CD8-positive, alpha-beta memory T cell (primary cell): ENCODE measurements around the gene NRM. TPM values are rescaled to one million over a fixed set of nuclear protein-coding genes. Genes with fewer than 3 reads are reported as not detected.
A peak's percentile ranks its signal among the peaks of the same experiment; 100 is the strongest.

Source experiments
- CTCF ChIA-PET: fragments of 350-600 bp; sonication (Branson Sonifier 250); formaldehyde crosslinking; loops from one replicate; lab custom pipeline; 2021; ENCODE audit warnings: antibody characterized with exemption; lab: Charles Lee
- POLR2A ChIA-PET: fragments of 350-600 bp; sonication (Branson Sonifier 250); formaldehyde crosslinking; loops from one replicate; lab custom pipeline; 2021; ENCODE audit warnings: antibody characterized with exemption; lab: Charles Lee
- DNase-seq, 5 donors: peaks; one replicate each; pipeline versions ENCODE4 v3.0.0 to v3.0.0-alpha.2; 2020 to 2022; ENCODE audit warnings: mixed read lengths in 1 of 5
- H3K27ac ChIP-seq: one replicate; pipeline ENCODE4 v1.7.0; 2013; ENCODE audit warnings: low read depth, mild to moderate bottlenecking, low read length, moderate library complexity
- H3K27me3 ChIP-seq: 2 replicates; pipeline ENCODE4 v1.7.0; 2013; ENCODE audit warnings: low read length, mild to moderate bottlenecking; ENCODE audit not compliant: insufficient read depth, poor library complexity, severe bottlenecking
- H3K36me3 ChIP-seq: 2 replicates; pipeline ENCODE4 v1.7.0; 2013; ENCODE audit warnings: mild to moderate bottlenecking, low read length, moderate library complexity; ENCODE audit not compliant: insufficient read depth
- H3K4me1 ChIP-seq: 2 replicates; pipeline ENCODE4 v1.7.0; 2013; ENCODE audit warnings: mild to moderate bottlenecking, low read length, moderate library complexity; ENCODE audit not compliant: insufficient read depth
- H3K4me3 ChIP-seq: 2 replicates; pipeline ENCODE4 v1.7.0; 2013; ENCODE audit warnings: mild to moderate bottlenecking, low read length
- H3K9me3 ChIP-seq: 2 replicates; pipeline ENCODE4 v1.7.0; 2013; ENCODE audit warnings: mild to moderate bottlenecking, low read length
- H3K27ac Mint-ChIP-seq, 8 donors: one replicate each; pipeline ENCODE4 v1.8.0; 2020 to 2021; ENCODE audit warnings: mixed read lengths in 8 of 8, mild to moderate bottlenecking in 6 of 8, inconsistent platforms in 3 of 8, moderate library complexity in 3 of 8
- H3K27me3 Mint-ChIP-seq, 2 donors: one replicate each; pipeline ENCODE4 v1.8.0; 2020 to 2021; ENCODE audit warnings: mixed read lengths in 2 of 2, mild to moderate bottlenecking in 1 of 2, moderate library complexity in 1 of 2
- H3K36me3 Mint-ChIP-seq, 3 donors: one replicate each; pipeline ENCODE4 v1.8.0; 2020 to 2021; ENCODE audit warnings: mixed read lengths in 3 of 3, inconsistent platforms in 1 of 3, mild to moderate bottlenecking in 1 of 3
- H3K4me1 Mint-ChIP-seq, 3 donors: one replicate each; pipeline ENCODE4 v1.8.0; 2020 to 2021; ENCODE audit warnings: mixed read lengths in 3 of 3, inconsistent platforms in 1 of 3, mild to moderate bottlenecking in 1 of 3
- H3K4me3 Mint-ChIP-seq, 7 donors: one replicate each; pipeline ENCODE4 v1.8.0; 2020 to 2021; ENCODE audit warnings: mixed read lengths in 7 of 7, mild to moderate bottlenecking in 6 of 7, moderate library complexity in 4 of 7, inconsistent platforms in 2 of 7
- H3K9me3 Mint-ChIP-seq, 5 donors: one replicate each; pipeline ENCODE4 v1.8.0; 2020 to 2022; ENCODE audit warnings: mixed read lengths in 5 of 5, mild to moderate bottlenecking in 3 of 5, moderate library complexity in 2 of 5, inconsistent platforms in 1 of 5
- polyA plus RNA-seq: library from polyadenylated mRNA; unstranded; fragments of 300-500 nt; fragmentation: Illumina TruSeq; gene quantifications from one replicate; pipeline ENCODE4 v1.2.3, GENCODE V29; 2021
- total RNA-seq, 2 experiments: library from RNA; stranded (reverse); gene quantifications; one replicate each; pipeline ENCODE4 v1.2.3, GENCODE V29; 2021

NRM gene
- total and polyA plus RNA-seq, 3 experiments from 2014 or later: 11.7 to 29.2 (median 28.1) TPM

DNA sequence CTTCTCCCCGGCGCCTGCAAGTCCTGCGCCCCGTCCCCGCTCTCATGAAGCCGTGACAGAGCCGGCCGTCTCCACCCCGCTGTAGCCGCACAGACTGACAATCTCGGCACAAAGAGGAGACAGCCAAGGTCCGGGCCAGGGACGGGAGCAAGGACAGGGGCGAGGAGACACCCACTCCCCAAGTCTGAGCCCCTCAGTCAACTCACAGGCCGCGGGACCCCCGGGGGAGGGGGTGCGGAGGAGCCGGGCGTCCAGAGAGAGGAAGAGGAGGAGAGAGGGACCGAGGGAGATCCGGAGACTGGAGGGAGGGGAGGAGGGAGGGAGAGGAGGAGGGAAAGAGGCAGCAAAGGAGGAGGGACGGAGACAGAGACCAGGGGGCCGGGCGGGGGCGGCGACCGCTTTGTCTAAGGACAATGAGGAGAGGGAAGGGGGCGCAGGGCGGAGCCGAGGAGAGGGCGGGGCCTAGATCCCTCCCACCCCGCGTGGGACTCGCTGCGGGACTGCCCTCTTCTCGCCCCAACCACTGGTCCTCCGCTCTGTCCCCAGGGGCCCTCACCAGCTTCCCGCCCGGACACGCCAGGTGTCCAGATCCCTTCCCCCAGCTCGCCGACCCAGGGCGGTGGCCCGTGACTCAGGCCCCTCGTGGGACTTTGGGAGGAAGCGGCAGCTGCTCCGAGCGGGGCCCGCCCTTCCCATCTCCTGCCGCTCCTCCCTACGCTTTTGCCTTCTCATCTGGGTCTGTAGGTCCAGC, 3.7 kb downstream of the NRM start:
- Mint-ChIP-seq H3K4me1 (peaks cover 41 to 59% (median 43%) of the 10 kb centered on the region in 3 donors), H3K36me3 (peaks cover 3 to 47% (median 8%) of the 10 kb centered on the region in 3 donors), H3K9me3 (no peaks in the 10 kb centered on the region), H3K27me3 (no peaks in the 10 kb centered on the region), H3K27ac (peak overlapping the region; percentile 91 to 99 (median 95)), H3K4me3 (peak overlapping the region; percentile 95 to 100 (median 99))
- CTCF ChIA-PET: interaction anchor here (1.0 to 3.1 kb wide), 6 partner anchors 8 to 44 kb away, joined by 3 to 23 read pairs (median 4); partner anchors contain the start of gene MDC1
- H3K27ac ChIP-seq: peak overlapping the region; percentile 90
- no peaks in the 10 kb centered on the region for H3K36me3 ChIP-seq
- H3K4me1 ChIP-seq: peaks cover 38% of the 10 kb centered on the region
- H3K9me3 ChIP-seq: no peaks in the 10 kb centered on the region
- peak overlapping the region; percentile 92 for H3K4me3 ChIP-seq
- H3K27me3 ChIP-seq: no peaks in the 10 kb centered on the region
- POLR2A ChIA-PET: interaction anchor here (1.2 to 1.5 kb wide), 3 partner anchors 8 to 34 kb away, joined by 4 to 10 read pairs (median 5); partner anchors contain the start of gene MDC1
- DNase-seq: peak; percentile 48 to 83 (median 72)

DNA sequence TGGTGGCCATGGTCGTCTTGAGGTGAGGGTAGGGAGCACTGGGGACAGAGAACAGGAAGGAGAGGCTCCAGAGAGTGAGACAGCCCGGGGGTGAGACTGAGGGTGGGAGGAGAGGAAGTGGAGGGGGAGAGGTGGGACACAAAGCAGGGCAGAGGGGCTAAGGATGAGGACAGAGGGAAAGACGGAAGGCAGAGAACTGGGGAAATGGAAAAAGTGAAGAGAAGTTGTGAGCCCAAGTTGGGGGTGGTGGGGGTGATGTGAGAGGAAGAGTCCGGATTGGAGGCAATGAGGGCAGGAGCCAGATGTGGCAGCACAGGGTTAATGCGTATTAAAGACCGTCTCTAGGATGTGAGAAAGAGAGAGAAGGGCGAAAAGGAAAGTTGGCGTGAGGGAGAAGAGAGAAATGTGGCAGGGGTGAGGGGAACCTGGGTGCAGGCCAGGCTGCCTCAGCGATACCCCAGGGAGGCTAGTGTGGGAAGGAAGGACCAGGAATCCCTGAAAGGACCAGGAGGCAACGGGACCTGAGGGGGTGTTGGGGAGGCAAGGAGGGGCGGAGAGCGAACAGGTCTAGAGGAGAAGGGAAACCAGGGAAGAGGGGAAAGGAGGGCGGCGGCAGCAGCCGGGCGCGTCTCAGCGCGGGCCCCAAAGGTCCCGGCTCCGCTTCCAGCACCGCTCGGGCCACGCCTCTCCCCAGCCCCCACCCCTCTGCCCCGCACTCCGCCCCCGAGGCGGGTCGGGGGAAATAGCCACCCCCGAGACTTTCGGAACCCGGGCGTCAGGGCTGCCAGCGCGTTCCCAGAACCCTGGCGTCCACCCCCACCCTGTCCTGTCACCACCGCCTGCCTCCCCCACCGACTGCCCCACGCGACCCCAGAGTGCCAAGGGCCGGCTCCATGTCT, 4.5 kb downstream of the NRM start, which contains the start of gene PPP1R18:
PPP1R18 (minus strand) TSS at position 637 of the 899 bp plus-strand sequence; CDS start at position 10, 627 bp downstream.
- Histone ChIP-seq H3K4me1 (peaks cover 43% of the 10 kb centered on the region), H3K27ac (peak within 1 kb of the TSS; percentile 90), H3K27me3 (no peaks in the 10 kb centered on the region), H3K36me3 (no peaks in the 10 kb centered on the region), H3K9me3 (no peaks in the 10 kb centered on the region), H3K4me3 (peak within 1 kb of the TSS; percentile 92)
- ChIA-PET POLR2A (interaction anchor here (8.1 kb wide), 1 partner anchor 35 kb away, joined by 142 read pairs; the partner anchor contains the start of gene TUBB), CTCF (interaction anchor here (1.2 to 17.6 kb wide), 3 partner anchors 21 to 145 kb away, joined by 4 to 697 read pairs (median 5); partner anchors contain the start of genes MDC1 and TUBB)
- H3K36me3 Mint-ChIP-seq: peaks cover 3 to 52% (median 11%) of the 10 kb centered on the region in 3 donors
- H3K4me1 Mint-ChIP-seq: peaks cover 45 to 61% (median 45%) of the 10 kb centered on the region in 3 donors
- H3K27me3 Mint-ChIP-seq: no peaks in the 10 kb centered on the region
- H3K9me3 Mint-ChIP-seq: no peaks in the 10 kb centered on the region
- H3K4me3 Mint-ChIP-seq: peak within 1 kb of the TSS; percentile 95 to 100 (median 99)
- peak within 1 kb of the TSS; percentile 91 to 100 (median 96) for H3K27ac Mint-ChIP-seq
- peak; percentile 62 to 86 (median 79) for DNase-seq

DNA sequence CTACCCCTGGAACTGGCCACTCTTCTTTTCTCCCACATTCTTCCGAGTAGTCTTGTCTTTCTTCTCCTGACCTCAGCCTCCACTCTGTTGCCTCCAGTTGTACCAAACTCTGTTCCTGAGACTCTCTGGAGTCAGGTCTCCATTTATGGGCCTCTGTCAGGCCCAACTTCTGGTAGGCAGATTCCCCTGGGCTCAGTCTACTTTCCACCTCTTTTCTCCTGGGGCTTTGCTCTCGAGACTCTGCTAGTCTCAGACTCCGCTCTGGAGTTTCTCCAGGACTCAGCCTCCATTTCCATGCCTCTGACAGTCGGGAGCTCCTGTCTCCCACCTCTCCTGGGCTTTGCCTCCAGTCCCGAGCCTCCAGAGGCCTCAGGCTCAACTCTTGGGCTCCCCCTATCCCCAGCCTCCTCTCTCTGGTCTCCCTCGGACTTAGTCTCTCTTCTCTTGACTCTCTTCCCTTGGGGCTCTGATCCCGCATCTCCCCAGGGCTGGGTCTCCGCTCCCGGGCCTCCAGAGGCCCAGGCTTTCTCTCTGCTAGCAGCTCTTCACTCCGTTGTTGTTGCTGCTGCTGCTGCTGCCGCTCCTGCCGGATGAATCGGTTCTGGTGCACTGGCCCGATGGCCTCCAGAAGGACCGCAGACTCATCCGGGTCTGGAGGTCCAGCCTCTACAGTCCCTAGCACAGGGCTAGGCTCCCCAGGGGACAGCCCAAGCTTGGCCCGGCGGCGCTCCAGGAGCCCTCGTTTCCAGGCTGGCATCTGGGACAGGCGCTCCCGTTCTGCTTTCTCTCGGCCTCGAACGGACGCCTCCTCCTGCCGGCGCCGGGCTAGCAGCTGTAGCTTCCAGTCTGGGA, 5.4 kb downstream of the NRM start:
- H3K4me3 ChIP-seq: peak overlapping the region; percentile 92
- H3K27me3 Mint-ChIP-seq: no peaks in the 10 kb centered on the region
- DNase-seq: peak in 1 of 5 donors; percentile 27
- H3K4me3 Mint-ChIP-seq: peak overlapping the region; percentile 95 to 100 (median 99)
- no peaks in the 10 kb centered on the region for H3K27me3 ChIP-seq
- H3K4me1 ChIP-seq: peaks cover 46% of the 10 kb centered on the region
- H3K36me3 Mint-ChIP-seq: peaks cover 6 to 57% (median 15%) of the 10 kb centered on the region in 3 donors
- H3K27ac Mint-ChIP-seq: peak overlapping the region; percentile 91 to 100 (median 96)
- peaks cover under 1% of the 10 kb centered on the region for H3K36me3 ChIP-seq
- ChIA-PET CTCF (interaction anchor here (1.2 to 17.6 kb wide), 3 partner anchors 20 to 144 kb away, joined by 4 to 697 read pairs (median 5); partner anchors contain the start of genes MDC1 and TUBB), POLR2A (interaction anchor here (0.6 to 8.1 kb wide), 5 partner anchors 32 to 193 kb away, joined by 3 to 142 read pairs (median 6); partner anchors contain the start of genes MDC1 and TUBB)
- peaks cover 44 to 60% (median 45%) of the 10 kb centered on the region in 3 donors for H3K4me1 Mint-ChIP-seq
- no peaks in the 10 kb centered on the region for H3K9me3 ChIP-seq
- H3K9me3 Mint-ChIP-seq: no peaks in the 10 kb centered on the region
- peak overlapping the region; percentile 90 for H3K27ac ChIP-seq

DNA sequence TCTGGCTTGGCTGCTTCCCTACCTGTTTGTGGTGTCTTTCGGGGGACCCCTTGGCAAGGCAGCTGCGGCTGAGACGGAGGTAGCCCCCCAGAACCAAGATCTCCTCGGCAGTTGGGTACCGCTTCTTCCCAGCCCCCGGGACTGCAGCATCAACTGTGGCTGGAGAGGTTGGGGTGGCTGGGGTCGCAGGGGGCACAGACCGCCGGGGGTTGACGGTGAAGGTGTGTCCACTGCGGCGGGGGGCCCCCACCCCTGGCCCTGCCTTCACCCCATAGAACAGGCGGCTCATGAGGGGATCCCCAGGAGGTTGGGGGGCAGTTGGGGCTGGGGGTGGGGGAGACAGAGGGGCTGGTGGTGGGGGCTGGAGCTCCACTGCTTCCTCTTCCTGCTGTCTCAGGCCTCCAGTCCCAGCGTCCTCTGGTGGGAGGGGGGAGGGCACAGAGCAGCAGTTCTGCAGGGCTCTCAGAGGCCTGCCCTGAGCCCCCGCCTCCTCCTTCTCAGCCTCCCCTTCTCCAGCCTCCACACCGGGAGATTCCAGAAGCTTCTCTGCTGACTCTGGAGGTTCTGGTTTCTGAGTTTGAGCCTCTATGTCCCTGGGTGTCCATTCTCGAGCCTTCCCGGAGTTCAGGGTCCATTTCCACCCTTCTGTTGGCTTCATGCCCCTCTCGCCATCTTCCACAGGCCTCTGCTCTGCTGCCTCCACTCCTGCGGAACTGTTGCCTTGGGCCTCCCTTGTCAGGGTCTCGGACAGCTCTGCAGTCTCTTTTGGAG, 6.2 kb downstream of the NRM start:
- Histone ChIP-seq H3K9me3 (no peaks in the 10 kb centered on the region), H3K4me1 (peaks cover 46% of the 10 kb centered on the region), H3K27me3 (no peaks in the 10 kb centered on the region), H3K27ac (peak overlapping the region; percentile 90), H3K4me3 (peak overlapping the region; percentile 92), H3K36me3 (peaks cover 8% of the 10 kb centered on the region)
- Mint-ChIP-seq H3K4me1 (peaks cover 44 to 60% (median 45%) of the 10 kb centered on the region in 3 donors), H3K9me3 (no peaks in the 10 kb centered on the region), H3K4me3 (peak overlapping the region; percentile 95 to 100 (median 99)), H3K27me3 (no peaks in the 10 kb centered on the region), H3K27ac (peak overlapping the region; percentile 96 to 100 (median 99)), H3K36me3 (peaks cover 6 to 64% (median 15%) of the 10 kb centered on the region in 3 donors)
- ChIA-PET POLR2A (interaction anchor here (0.5 to 8.1 kb wide), 7 partner anchors 33 to 1150 kb away, joined by 3 to 142 read pairs (median 4); partner anchors contain the start of genes MDC1 and TUBB), CTCF (interaction anchor here (1.2 to 17.6 kb wide), 3 partner anchors 19 to 143 kb away, joined by 4 to 697 read pairs (median 5); partner anchors contain the start of genes MDC1 and TUBB)
- DNase-seq: peak; percentile 25 to 73 (median 37)

DNA sequence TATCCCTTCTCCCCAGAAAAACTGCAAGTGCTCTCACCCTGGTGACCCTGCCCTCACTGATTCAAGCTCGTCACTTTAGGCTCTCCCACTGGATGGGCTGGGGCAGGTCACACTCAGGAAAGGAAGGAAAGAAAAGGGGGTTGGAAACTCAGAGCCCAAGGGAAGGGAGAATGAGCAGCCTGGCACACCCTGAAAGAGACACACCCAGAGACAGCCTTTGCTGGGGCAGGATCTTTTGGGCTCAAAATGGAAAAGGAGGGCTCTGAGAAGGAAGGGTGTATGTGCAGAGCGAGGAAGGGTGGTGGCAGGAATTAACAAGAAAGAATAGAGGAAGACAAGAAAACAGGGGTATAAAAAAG, 6.8 kb downstream of the NRM start:
- H3K27me3 Mint-ChIP-seq: no peaks in the 10 kb centered on the region
- peak overlapping the region; percentile 96 to 100 (median 99) for H3K27ac Mint-ChIP-seq
- H3K4me3 Mint-ChIP-seq: peak overlapping the region; percentile 95 to 100 (median 99)
- H3K4me3 ChIP-seq: peak overlapping the region; percentile 92
- H3K36me3 Mint-ChIP-seq: peaks cover 6 to 70% (median 15%) of the 10 kb centered on the region in 3 donors
- peaks cover 44 to 60% (median 45%) of the 10 kb centered on the region in 3 donors for H3K4me1 Mint-ChIP-seq
- peaks cover 46% of the 10 kb centered on the region for H3K4me1 ChIP-seq
- CTCF ChIA-PET: interaction anchor here (3.4 to 17.6 kb wide), 2 partner anchors 11 to 41 kb away, joined by 15 to 697 read pairs; partner anchors contain the start of genes DHX16, MDC1 and TUBB
- H3K9me3 ChIP-seq: no peaks in the 10 kb centered on the region
- DNase-seq: peak in 1 of 5 donors; percentile 10
- H3K27me3 ChIP-seq: no peaks in the 10 kb centered on the region
- H3K9me3 Mint-ChIP-seq: no peaks in the 10 kb centered on the region
- POLR2A ChIA-PET: interaction anchor here (0.5 to 8.1 kb wide), 4 partner anchors 33 to 1151 kb away, joined by 3 to 142 read pairs (median 3); partner anchors contain the start of genes MDC1 and TUBB
- H3K27ac ChIP-seq: peak overlapping the region; percentile 90
- peaks cover 8% of the 10 kb centered on the region for H3K36me3 ChIP-seq
